Stimulated activated CD8-positive, alpha-beta memory T cell treated with anti-CD3 and anti-CD28 coated beads, Interleukin-12 subunit alpha, Interleukin-12 subunit beta, amount 100 ng/mL, for 4 hours (primary cell): ENCODE results near the gene PTPRG.

Experiments
- DNase-seq: peaks from one replicate; pipeline ENCODE4 v3.0.0-alpha.2; 2020; ENCODE audit warnings: low read depth

Gene PTPRG

DNA sequence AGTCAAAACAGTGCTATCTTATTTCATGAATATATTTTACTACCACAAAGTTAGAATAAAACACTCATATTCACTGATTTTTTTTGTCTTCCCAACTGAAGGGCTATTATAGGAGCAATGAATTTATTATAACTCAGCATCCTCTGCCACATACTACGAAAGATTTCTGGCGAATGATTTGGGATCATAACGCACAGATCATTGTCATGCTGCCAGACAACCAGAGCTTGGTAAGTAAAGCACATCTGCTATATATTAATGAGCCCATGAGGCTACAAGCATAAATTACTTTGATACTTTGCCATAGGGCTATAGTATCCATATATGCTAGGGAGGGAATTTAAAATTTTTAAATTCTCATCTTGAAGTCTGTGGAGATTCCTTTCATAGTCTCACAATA lies 716.1 kb downstream of the PTPRG start:
- no peak for DNase-seq

DNA sequence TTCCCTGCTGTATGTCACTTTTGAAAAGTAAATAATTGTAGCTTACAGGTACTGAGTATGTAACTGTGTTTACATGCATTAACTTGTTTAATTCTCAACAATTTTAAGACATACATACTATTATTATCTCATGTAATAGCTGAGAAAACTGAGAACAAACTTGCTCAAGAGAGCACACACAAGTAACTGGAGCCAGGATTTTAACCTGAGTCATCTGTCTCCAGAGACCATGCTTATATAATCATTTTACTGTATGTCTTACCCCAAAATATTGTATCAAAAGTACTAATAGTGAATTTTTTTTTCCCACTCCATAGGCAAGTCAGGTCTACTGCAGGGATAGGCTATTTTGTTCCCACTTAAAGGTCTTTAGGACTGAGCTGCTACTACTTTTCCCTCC lies 716.6 kb downstream of the PTPRG start:
- DNase-seq, result no peak

DNA sequence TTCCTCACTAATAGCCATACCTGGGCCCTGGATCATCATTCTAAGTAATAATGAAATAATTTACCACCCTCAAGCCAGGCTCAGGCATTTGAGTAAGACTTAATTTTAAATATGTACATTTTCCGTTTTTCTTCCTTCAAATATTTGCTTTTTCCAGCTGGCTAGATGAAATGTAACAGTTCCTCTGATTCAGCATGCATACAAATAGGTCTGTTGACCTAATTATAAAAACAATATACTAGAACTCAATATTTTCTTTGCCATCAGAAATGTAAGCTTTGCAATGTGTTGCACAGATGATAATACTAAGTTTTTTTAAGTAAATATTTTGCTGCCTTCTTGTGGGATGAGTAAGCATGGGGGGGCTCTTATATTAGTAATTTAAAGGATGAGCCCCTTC lies 720.4 kb downstream of the PTPRG start:
- DNase-seq, result no peak

DNA sequence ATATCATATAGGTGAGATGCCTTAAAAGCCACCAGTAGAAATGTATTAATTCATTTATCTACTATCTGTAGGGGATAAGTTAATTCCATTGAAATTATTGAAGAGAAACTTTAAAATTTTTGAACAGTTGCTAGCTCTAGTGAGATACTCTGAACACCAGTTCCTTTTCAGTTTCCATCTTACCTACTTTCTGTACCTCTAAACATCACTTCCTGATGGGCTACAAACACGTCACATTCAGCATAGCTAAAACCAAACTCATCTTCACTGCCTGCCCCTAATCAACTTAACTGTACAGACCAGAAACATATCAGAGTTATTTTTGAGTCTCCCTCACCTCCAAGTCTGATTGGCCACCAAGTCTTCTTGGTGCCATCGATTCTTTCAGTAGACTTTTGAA lies 723.1 kb downstream of the PTPRG start:
- no peak for DNase-seq

DNA sequence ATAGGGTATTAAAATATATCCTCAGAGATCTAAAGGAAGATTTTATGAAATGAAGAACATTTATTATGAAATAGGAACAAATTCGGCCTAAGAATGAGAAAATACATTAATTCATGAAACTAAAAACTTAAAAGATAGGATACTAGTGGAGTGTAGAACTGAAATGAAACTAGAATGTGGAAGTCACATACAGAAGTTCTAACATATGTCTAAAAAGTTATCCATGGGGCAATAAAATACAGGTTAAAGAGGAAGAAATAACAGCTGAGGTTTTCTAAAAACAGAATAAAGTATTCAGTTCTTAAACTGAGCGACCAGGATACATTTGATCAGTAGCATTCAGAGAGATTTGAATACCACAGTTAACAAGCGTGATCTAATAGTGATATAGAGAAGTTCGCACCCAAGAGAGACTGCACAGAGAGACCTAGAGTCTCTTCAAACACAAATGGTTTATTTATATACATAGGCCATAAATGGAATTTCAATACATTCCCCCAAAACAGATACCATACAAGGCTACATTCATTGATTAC lies 726.1 kb downstream of the PTPRG start:
- DNase-seq, result no peak

DNA sequence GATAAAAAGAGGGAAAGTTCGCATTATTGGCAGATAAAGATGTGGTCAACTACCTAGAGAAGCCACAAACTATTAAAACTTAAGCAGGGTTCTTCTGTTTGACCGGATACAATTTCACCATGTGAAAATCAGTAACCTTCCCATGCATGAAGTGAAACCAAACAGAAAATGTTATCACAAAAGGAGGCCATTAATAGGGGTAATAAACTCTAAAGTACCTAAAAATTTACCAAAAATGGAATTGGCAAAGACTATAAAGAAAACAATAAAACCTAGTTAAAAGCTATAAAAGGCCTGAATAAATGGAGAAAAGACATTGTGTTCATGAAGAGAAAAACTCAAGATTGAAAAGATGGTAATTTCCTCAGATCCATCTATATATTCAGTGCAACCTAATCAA lies 728.6 kb downstream of the PTPRG start:
- no peak for DNase-seq

DNA sequence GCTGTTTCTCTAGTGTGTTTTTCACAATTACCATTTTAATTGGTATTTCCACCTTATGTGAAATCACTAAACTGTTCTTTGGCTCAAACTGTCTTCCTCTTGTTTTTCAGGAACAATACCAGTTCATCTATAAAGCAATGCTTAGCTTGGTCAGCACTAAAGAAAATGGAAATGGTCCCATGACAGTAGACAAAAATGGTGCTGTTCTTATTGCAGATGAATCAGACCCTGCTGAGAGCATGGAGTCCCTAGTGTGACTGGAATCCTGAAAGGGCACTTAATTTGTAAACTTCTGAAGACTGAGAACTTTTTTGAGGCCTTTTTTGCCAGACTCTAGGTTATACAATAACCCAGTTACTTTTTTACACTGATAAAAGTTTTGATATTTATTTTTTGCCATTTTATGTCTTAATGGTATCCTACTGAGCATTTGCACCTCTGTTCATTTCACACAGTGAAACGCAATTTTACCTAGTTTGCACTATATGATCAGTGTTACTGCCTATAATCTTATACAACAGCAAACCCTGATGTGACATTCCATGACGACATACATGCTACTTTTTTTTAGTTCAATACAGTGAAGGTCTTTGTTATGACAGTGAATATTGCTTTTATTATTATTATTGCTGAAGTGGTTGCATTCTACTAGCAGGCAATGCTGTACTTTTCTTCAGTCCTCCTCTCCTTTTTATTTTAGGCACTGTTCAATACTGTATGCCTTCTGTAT lies 731.8 kb downstream of the PTPRG start:
- DNase-seq, result no peak

DNA sequence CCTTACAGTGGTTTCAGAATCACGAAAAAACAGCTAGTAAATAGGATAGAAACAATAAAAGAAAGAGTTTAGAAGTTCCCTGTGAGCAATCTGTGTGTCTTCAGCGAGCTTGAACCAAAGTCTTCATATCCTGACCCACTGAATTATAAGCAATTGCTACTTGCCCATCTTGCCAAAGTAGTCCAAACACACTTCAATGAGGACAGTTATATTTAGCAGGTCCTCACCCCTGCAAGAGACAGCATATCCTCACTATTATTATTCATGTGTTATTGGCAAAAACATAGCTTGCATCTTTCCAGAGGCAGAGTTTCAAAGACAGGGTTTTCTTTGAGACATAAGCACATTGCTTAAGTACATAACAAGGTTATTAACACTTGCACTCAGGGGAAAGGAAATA lies 734.2 kb downstream of the PTPRG start:
- no peak for DNase-seq

DNA sequence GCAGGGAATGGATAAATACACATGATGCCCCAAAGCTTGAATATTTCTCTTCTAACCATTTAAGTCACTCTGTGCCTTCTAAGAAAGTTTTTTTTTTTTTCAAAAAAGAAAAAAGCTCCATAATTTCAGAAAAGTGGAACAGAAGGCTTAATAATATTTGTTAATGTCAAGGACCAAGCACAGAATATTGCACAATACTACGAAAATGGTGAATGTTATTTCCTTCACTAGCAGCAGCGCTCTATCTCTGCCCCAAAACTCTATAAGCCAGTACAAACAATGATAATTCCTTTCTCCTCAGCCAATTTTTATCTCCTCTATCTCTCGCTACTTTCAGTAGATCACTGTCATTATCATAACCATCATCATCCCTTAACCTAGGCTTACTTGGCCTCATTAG lies 739.2 kb downstream of the PTPRG start:
- DNase-seq, result no peak

DNA sequence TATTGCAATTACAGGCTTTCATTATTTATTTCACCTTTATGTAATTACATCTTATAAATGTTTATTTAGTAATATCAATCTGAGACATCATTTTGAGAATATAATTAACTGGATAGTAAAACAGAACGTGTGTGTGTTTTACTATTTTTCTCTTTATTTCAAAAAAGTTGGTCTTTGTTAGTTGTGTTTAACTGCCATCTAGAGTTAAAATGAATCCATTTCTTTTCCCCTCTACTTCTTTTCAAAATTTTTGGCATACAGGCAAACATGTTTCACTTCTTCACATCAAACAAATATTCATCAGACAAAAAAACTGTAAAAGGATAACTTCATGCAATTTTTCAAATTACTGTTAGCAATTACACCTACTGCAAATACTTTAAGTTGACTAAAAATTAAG lies 750.8 kb downstream of the PTPRG start:
- DNase-seq, result no peak

DNA sequence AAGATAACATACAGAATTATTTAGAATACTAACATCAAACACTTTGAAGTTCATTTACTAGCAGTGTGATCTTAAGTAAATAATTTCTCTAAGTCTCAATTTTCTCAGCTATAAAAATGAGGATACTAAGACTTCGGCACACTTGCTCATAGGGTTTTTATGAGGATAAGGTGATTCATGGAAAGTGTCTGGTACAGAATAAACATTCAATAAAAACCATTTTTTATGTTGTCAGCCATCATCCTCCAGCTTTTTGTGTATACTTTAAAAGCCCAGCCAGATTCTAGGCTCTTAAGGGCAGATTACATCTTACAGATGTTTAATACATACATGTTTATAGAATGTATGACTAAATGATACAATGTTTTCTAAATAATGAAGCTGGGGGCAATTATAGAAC lies 755.2 kb downstream of the PTPRG start:
- no peak for DNase-seq

DNA sequence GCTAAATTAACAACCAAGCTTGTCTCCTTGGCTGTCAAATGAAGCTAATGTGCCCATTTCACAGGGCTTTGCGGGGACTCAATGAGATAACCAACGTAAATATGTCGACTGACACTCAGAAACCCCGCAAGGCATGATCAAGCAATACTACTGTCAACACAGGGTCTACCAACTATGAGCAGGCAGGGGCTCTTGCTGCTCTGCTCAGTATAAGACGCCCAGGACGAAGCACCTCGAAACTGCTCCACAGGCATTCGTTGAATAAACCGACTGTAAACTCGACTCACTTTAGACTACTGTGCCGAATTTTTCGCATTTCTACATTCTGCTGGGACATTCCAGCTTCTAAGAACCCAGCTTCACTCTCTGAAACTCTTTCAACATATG lies 757.0 kb downstream of the PTPRG start:
- no peak for DNase-seq

DNA sequence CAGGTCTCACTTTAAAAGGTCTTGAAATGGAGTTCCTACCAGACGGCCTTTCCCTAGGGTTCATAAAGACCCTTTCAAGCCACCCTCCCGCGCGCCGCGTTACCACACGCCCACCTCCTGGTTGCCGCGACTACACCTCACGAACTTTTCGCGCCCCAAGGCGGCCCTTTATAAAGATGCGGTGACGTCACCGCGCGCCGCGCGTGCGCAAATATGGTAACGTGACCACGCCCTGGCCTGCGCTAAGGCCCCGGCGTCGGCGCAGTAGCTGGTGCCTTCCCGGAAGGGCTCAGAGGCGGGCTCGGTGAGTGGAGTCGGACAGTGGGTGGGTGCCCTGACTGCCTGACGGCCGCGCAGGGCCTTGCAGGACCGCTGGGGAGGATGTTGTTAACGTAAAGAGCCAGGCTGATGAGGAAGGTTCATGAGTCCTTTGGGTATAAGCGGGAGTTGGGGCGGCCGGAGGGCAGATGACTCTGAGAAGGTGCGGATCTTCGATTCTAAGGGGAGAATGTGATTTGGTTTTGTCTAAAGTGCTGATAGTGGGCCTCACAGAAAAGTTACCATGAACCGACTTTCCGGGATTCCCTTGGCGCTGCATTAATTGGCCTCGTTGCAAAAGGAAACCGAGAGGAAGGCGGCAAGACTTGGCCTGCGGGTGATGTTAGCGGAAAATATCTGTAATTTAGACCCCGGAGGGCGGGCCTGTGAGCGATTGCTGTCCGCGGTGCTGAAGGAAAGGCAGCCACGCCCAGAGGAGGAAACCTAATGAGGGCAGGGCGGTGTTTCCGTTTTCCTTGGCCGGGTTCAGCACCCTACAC lies 757.6 kb downstream of the PTPRG start:
- peak; percentile 29 for DNase-seq

DNA sequence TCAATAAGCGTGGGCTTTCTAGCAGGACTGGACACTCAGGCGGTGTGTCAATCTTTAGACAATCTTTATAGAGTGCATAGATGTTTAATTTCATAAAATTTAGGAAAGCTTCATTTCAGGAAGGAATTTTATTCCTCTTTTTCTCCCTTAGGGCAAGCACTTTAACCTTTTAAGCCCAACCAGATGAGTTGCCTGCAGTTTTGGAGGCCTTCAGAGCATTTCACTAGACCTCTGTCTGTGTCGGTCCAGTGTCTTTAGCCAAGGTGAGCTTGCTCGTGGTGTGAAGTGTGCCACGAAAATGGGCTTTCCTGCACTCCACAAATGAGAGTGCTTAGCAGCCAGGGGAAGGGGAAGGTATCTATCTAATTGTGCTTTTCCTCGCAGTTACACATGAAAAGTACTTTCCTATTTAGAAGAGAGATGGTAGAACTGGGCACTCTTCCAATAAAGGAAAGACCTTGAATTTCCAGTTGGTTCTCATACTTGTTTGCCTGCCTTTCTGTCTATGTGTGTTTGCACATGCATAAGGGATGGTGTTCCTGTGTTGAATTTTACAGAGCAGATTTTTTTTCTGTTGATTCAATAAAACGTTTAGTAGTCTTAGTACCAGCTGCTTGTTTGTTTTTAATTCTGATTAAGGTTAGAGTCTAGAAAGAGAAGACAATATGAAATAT lies 758.3 kb downstream of the PTPRG start:
- DNase-seq, result no peak

DNA sequence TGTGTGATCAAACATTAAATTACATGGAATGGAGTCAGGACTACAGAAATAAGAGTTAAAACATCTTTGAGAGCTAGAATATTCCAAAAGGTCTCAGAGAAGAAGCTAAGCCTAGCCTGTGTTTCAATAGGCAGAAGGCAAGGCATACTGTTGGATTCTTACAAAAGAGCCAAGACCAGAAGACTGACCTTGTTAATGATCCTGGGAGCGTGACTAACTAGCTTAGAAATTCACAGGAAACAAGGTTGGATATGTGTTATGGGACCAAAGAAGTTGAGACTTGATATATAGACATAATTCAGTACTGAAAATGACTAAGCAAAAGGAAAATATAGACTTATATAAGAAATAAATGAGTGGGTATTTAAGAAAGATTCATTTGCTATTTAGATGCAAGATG lies 761.9 kb downstream of the PTPRG start:
- DNase-seq, result no peak

DNA sequence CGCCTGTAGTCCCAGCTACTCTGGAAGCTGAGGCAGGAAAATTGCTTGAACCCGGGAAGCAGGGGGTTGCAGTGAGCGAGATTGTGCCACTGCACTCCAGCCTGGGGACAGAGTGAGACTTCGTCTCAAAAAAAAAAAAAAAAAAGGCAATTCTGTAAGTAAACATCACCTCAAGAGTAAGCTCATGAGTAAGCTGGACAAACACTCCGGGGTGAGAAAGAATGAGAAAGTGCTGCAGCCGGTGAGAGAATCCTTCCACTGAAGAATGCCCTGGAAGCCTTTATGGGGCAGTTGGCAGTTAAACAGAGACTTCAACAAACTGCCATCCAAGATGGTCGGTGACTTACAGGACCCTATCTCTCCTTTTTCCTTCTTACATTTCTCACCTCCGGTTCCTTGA lies 764.5 kb downstream of the PTPRG start:
- DNase-seq, result no peak

DNA sequence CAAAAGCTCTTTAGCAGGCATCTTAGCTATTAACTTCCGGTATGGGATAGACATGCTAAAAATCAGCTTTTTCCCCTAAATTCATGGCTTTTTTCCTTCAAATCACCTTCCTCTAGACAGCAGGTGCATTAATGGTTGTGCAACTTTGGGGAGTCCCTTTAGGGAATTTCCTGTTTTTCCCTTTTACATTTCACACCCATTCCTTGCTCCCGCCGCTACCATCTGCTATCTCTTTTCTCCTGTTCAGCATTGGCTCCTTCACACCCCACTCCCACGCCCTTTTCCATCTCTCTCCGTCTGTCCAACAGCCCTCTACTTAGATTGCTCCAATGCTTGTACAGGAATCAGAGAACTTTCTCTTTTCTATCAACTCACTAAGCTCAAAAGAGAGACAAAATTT lies 768.6 kb downstream of the PTPRG start:
- DNase-seq, result no peak

DNA sequence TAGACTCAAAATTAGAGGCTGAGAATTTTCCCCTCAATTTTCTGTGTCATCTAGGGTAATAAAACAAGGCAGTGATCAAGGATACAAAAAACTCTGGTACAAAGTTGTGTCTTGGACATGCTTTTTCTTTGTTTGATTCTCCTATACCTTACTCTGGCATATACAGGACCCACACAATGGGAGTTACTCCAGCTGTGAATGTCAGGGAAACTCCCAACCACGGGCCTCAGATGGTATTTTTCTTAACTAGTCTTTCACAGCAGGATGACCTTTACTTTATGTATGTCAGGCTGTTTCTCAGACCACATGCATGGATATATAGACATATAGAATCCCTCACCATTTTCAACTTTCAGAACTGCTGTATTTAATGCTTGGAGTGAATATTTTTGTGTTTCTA lies 770.6 kb downstream of the PTPRG start:
- no peak for DNase-seq

DNA sequence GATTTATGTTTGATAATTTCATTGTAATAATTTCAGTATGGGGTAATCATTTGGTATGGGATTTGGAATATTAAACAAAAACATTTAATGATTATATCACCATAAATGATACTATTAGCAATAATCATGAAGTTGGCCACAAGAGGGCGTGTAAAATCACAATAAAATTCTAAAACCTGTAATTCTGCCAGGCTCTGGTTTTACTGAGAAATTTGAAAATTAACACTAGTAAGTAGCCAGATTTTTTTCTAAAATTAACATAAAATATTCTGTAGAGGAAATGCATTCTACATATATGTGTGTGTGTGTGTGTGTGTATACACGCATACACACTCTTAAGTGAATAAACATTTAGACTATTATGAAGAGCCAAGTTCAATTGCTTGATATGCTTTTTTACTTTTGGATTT lies 771.5 kb downstream of the PTPRG start:
- no peak for DNase-seq

DNA sequence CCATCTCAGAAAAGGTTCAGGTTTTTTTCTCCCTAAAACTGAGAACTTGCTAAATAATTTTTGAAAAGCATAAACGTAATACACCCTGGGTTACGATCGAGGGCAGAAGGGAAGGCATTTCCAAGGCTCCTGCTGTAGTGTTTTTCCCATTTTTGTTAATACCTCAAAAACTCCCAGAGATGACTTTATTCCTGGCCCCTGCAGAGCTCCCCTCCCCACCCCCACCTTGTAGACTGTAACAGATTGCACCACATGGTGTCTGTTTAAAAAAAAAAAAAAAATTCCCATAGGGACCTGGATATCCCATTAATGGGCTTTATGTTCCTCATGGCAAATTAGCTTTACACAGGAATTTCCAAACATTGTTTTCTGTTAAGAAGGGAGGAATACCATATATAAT lies 773.8 kb downstream of the PTPRG start:
- DNase-seq, result no peak

DNA sequence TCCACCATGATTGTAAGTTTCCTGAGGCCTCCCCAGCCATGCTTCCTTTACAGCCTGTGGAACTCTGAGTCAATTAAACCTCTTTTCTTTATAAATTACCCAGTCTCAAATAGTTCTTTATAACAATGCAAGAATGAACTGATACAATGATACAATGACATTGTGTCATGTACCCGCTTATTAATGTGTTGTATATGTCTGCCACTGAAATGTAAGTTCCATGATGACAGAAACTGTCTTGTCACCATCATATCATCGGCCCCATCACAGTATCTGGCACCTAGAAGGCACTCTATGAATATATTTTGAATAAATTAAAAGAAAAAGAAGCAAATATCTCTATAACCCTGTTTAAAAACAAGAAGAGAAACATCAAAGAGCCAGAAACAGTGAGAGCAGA lies 782.4 kb downstream of the PTPRG start:
- no peak for DNase-seq
